HG02938 (cell line): Measurements from ENCODE around the gene NPNT.
"Not testable (repeated sequence)": the region's sequence is repeated elsewhere in the genome, so short reads cannot be mapped to it uniquely, and the experiment has no call there.

Experiments
- ATAC-seq: cut with Tn5 transposase; IDR thresholded peaks from one replicate; pipeline ENCODE4 v1.9.1; 2021; ENCODE audit warnings: mild to moderate bottlenecking, moderate library complexity; ENCODE audit not compliant: unreplicated experiment

Gene NPNT, protein sequence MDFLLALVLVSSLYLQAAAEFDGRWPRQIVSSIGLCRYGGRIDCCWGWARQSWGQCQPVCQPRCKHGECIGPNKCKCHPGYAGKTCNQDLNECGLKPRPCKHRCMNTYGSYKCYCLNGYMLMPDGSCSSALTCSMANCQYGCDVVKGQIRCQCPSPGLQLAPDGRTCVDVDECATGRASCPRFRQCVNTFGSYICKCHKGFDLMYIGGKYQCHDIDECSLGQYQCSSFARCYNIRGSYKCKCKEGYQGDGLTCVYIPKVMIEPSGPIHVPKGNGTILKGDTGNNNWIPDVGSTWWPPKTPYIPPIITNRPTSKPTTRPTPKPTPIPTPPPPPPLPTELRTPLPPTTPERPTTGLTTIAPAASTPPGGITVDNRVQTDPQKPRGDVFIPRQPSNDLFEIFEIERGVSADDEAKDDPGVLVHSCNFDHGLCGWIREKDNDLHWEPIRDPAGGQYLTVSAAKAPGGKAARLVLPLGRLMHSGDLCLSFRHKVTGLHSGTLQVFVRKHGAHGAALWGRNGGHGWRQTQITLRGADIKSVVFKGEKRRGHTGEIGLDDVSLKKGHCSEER

GRCh38 chr4:105894660-105895582, at the start of gene NPNT:
NPNT (plus strand) TSS chr4:105895471; CDS start chr4:105895653, 182 bp downstream.
- ATAC-seq: peak; percentile 30

DNA sequence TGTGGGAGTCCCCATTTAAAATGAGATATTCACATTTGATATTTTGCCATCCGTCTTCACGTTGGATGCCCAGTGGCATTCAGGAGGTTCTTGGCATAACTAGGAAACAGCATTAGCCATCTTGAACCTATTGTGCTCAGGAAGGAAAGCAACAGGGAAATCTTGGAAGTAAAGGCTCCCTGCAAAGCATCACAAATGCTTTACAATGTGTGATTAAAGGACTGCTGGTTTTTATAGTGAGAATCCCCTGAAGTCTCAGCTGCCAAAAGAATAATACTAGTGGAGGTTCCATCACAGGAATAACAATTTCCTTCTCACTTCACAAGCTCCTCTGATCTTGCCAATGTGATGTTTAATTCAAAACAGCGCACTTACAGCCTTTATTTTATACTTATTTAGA, 49.7 kb upstream of the NPNT start:
- ATAC-seq: no peak

DNA sequence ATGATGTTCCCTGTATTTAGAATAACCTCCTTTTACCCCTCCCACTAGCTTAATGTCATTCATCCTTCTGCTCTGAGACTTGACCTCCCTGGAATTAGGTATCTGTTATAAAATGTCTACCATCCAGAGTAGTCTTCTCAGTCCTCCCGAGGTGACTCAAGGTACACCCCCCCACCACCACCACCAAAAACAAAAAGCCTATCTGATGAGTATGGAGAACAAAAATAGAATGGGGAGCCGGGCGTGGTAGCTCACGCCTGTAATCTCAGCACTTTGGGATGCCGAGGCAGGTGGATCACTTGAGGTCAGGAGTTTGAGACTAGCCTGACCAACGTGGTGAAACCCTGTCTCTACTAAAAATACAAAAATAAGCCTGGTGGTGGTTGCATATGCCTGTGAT, 46.9 kb upstream of the NPNT start:
- not testable (repeated sequence) for ATAC-seq

DNA sequence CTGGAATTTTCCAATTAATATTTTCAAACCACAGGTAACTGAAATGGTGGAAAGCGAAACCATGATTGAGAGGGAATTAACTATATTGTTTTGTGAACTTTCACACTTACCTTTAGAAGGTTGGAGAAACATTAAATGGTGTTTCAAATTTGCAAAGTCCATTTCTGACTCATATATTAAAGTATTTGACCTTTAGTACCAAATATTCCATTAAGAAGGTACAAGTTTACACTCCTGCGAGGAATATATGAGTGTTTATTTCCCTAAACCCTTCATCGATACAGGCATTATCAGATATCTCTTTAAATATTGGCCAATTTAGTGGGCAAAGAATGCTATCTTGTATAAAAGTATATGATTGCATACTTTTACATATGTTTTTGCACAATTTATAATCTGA, 44.1 kb upstream of the NPNT start:
- ATAC-seq: no peak

GRCh38 chr4:105852230-105852629, 43.0 kb upstream of the NPNT start:
- not testable (repeated sequence) for ATAC-seq

GRCh38 chr4:105858466-105859040, 36.7 kb upstream of the NPNT start:
- no peak for ATAC-seq

DNA sequence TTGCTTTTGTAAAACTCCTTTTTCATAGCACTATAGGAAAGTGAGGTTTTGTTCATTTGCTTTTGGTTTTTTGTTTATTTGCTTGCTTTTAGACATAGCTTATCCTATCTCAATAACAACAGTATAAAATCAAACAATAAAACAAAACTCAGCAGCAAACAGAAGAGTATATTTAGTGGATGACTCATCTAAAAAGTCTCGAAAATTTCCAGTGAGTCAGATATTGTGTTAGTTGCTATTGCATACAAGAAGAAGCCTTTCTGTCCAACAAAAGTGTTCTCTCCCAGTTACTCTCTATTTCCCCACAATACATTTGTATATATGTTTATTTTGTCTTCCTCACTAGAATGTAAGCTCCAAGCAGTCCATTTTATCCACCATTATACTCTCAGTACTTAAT, 36.0 kb upstream of the NPNT start:
- no peak for ATAC-seq

GRCh38 chr4:105870963-105871362, 24.3 kb upstream of the NPNT start:
- no peak for ATAC-seq

DNA sequence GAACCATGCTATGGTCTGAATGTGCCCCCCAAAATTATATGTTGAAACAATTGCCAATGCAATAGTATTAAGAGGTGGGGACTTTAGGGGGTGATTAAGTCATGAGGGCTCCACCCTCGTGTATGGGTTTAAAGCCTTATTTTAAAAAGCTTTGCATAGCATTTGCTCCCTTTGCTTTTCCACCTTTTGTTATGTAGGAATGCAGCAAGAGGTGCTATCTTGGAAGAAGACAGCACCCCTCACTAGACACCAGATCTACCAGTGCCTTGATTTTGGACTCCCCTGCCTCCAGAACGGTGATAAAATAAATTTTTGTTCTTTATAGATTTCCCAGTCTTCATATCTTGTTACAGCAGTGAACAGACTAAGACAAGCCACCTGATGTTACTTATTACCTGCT, 23.3 kb upstream of the NPNT start:
- ATAC-seq: no peak

DNA sequence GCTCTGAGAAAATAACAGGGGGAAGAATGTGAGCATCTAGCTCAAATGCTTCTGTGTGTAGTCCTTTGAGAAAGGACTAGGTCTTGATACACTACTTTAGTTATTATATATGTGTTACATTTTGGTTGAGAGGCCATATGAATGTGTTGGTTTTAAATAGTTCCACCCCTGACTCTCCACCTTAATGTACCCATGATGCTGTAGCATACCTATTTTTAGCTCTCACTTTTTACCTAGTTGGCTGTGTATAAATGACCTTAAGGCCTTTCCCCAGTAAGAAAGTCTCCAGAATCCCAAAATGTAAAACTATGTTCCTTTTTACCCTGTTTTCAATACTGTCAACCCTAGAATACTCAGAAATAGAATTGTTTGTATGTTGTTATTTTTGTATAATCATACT, 20.0 kb upstream of the NPNT start:
- ATAC-seq: no peak

DNA sequence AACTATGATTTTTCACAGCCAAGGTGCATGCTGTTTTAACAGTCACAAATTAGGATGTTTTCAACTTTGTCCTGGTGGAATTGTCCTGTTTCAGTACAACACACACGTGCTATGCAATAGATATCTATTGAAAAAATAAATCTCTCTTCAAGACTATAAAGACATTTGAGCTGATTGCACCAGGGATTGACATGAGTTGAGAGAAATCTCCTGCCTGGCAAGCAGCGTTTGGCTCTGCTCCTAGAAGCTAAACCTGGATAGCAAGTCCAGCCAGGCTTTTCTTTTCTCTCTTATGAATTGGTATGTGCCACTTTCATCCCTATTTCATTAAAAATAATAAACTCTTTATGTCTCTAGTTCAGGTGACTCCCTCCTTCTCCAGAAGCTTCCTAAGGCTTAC, 16.6 kb upstream of the NPNT start:
- ATAC-seq: no peak

GRCh38 chr4:105887508-105887907, 7.8 kb upstream of the NPNT start:
- no peak for ATAC-seq

GRCh38 chr4:105895583-105896460, 551 bp downstream of the NPNT start:
- ATAC-seq: peak; percentile 40

GRCh38 chr4:105896461-105896942, 1.2 kb downstream of the NPNT start:
- ATAC-seq: peak; percentile 2

DNA sequence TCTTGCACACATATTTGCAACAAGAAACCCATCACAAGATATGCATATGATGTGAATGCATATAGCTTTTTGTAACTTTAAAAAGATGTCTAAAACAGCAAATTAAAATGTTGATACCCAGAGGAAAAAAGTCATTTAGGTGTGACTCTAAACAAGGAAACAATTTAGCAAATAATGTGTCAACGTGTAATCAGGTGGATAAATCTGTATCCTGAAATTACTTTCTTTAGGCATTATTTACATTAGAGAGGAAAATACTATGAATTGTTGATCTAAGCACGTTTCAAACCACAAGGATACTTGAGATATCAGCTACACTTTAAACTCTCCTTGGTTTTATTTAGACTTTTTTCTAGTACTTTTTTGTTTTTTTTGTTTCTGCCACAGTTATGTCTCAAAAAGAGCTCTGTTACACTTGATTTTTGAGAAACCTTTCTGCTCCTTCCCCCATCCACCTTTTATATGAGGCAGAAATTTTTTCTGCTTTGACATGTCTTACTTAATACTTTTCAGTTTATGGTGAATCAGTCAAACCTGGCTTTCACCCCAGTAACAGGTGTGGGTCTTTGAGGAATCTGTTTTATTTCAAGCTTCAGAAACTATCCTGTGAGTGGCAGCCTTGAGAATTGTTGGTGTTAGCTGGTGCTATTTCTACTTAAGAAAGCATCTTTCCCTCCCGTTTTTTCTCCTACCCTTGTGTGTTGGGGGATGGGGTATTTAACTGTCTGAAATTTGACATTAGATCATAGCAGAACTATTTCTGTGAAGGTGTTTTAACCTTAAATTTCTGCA, 1.9 kb downstream of the NPNT start:
- no peak for ATAC-seq

DNA sequence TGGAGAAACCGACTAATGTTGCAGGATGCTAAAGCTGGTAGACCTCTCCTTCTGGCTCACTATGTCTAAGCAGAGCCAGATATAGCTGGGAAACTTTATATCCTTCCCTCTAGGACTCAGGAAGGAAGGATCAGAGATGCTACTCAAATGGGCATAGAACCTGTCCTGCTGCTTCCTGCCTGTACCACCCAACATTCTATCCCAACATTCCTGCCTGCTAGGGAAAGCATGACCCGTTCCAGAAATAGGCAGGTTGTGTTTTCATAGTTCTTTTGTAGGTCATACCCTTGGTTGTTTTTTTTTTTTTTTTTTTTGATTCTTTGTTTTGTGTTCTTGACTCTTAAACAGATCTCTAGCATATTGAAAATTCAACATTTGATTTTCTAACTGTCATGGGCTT, 5.3 kb downstream of the NPNT start:
- ATAC-seq: no peak

DNA sequence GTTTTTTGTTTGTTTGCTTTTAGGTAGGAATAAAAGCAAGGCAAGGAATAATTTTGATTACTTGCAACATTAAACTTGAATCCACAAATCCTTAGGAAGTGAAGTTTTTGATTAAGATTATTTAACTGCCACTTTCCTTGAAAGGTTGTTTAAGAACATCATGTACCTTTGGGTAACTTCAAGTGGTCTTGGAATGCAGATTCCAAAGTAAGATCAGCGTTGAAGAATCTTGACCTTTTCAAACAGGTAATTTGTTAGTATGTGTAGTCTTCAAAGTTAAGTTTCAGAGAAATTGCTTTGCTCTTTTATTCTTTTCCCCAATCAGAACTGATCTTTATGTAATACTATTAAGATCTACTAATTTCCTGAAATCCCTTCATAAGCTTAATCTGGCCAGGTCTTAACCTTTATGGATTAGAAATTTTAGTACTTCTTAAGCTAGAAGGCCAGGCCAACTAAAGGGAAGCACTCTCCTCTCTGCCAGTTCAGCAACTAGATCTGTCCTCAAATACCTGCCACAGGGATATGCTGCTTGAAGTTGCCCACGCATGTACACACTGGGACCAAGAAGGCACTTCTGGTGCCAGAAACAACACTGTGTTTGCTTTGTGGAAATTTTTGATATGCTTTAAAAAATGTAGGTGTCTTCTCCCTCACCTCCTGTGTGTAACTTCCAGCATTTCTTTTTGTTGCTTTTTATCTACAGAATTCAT, 7.4 kb downstream of the NPNT start:
- no peak for ATAC-seq

GRCh38 chr4:105909787-105910281, 14.6 kb downstream of the NPNT start:
- no peak for ATAC-seq
